K562 (cell line): Measurements from ENCODE around the gene NFS1. TPM values are rescaled to one million over a fixed set of nuclear protein-coding genes. Genes with fewer than 3 reads are reported as not detected.

ENCODE experiments used
- ATAC-seq: fragments of 200-7000 bp; cut with Tn5 transposase; 3 replicates; pipeline ENCODE4 v1.9.1; 2020; ENCODE audit warnings: moderate library complexity
- BruUV-seq: library from RNA; stranded (reverse); fragments of 400-500 nt; replicated peaks from 2 replicates; lab custom pipeline; 2021; lab: Mats Ljungman, UMichigan
- CTCF ChIA-PET: fragments of 300-600 bp; formaldehyde crosslinking; extraction: SDS; loops from one replicate; lab custom pipeline; 2021; ENCODE audit warnings: low intra/inter-chr PET ratio; lab: Yijun Ruan, JAX
- POLR2A ChIA-PET: fragments of 300-600, 350-650 bp; sonication (Branson Sonifier 250); formaldehyde crosslinking; extraction: SDS; loops from one replicate; lab custom pipeline; 2021; ENCODE audit warnings: antibody characterized with exemption, inconsistent platforms; lab: Yijun Ruan, JAX
- DNase-seq, 4 experiments: peaks; one replicate each; pipeline versions ENCODE4 v3.0.0 to v3.0.0-alpha.2; 2011 to 2018; ENCODE audit warnings: low spot score in 3 of 4, mixed read lengths in 3 of 4; ENCODE audit errors: extremely low read depth in 1 of 4
- FAIRE-seq: peaks from 2 replicates; lab custom pipeline; 2011; peaks lifted over from hg19 to GRCh38; lab: Jason Lieb, UNC
- H2AFZ ChIP-seq: 2 replicates; pipeline ENCODE4 v1.6.0; 2011; ENCODE audit warnings: low read depth, low read length, control low read depth, inconsistent platforms
- H3K27ac ChIP-seq: fragments of 200-600 bp; 3 replicates; pipeline ENCODE4 v1.8.0; 2011; ENCODE audit warnings: low read depth, mild to moderate bottlenecking, control low read depth, inconsistent platforms, low read length, moderate library complexity, mixed read lengths; ENCODE audit errors: extremely low read depth
- H3K27me3 ChIP-seq, 2 experiments: fragments of 300-600 bp in 1 of 2; 2 replicates in 1 of 2; 3 replicates in 1 of 2; pipeline versions ENCODE4 v1.6.0 to v1.8.0; 2011; ENCODE audit warnings: inconsistent platforms in 2 of 2, low read length in 2 of 2, mild to moderate bottlenecking in 1 of 2, mixed read lengths in 1 of 2, moderate library complexity in 1 of 2; ENCODE audit not compliant: control insufficient read depth in 2 of 2, insufficient read depth in 2 of 2
- H3K36me3 ChIP-seq: fragments of 300-600 bp; 3 replicates; pipeline ENCODE4 v1.8.0; 2011; ENCODE audit warnings: mild to moderate bottlenecking, low read length, inconsistent platforms; ENCODE audit not compliant: control insufficient read depth, insufficient read depth
- H3K4me1 ChIP-seq, 2 experiments: fragments of 200-600 bp in 1 of 2; replicated peaks in 1 of 2; 2 replicates in 1 of 2; 3 replicates in 1 of 2; pipeline versions ENCODE4 v1.5.1 to v1.8.0; 2011; ENCODE audit warnings: inconsistent platforms in 2 of 2, low read length in 2 of 2, mild to moderate bottlenecking in 1 of 2, mixed read lengths in 1 of 2, moderate library complexity in 1 of 2; ENCODE audit not compliant: control insufficient read depth in 2 of 2, insufficient read depth in 2 of 2
- H3K4me2 ChIP-seq: 2 replicates; pipeline ENCODE4 v1.6.1; 2011; ENCODE audit warnings: low read length, control low read depth, inconsistent platforms, mixed read lengths; ENCODE audit not compliant: insufficient read depth
- H3K4me3 ChIP-seq: fragments of 200-600 bp; sonication (generic), shearing (Covaris generic); 2 replicates; pipeline ENCODE4 v1.5.1; 2016; ENCODE audit warnings: control low read depth, inconsistent platforms
- H3K79me2 ChIP-seq: fragments of 200-600 bp; 3 replicates; pipeline ENCODE4 v1.8.0; 2011; ENCODE audit warnings: low read length, inconsistent platforms; ENCODE audit not compliant: control insufficient read depth, insufficient read depth
- H3K9ac ChIP-seq, 2 experiments: 2 replicates each; pipeline versions ENCODE4 v1.6.0 to v1.6.1; 2011; ENCODE audit warnings: low read depth in 2 of 2, low read length in 2 of 2, control low read depth in 1 of 2, inconsistent platforms in 1 of 2, mild to moderate bottlenecking in 1 of 2, mixed read lengths in 1 of 2; ENCODE audit not compliant: insufficient read depth in 1 of 2
- H3K9me1 ChIP-seq: one replicate; pipeline ENCODE4 v1.6.0; 2011; ENCODE audit warnings: inconsistent platforms, mild to moderate bottlenecking, low read length, moderate library complexity; ENCODE audit not compliant: control insufficient read depth, insufficient read depth
- H3K9me3 ChIP-seq: replicated peaks from 2 replicates; pipeline ENCODE4 v1.5.1; 2011; ENCODE audit warnings: low read depth, low read length, inconsistent platforms; ENCODE audit not compliant: control insufficient read depth, insufficient read depth
- H4K20me1 ChIP-seq: replicated peaks from 2 replicates; pipeline ENCODE4 v1.6.1; 2011; ENCODE audit warnings: low read length, inconsistent platforms, mixed read lengths; ENCODE audit not compliant: control insufficient read depth, insufficient read depth
- CAMTA2 ChIP-seq: fragments of 250-450 bp; sonication (Bioruptor Pico); conservative IDR thresholded peaks from 2 replicates; pipeline ENCODE4 v1.5.1; 2022
- COPS2 ChIP-seq: fragments of 450-650 bp; conservative IDR thresholded peaks from 2 replicates; pipeline ENCODE4 v1.6.1; 2016; ENCODE audit warnings: mild to moderate bottlenecking, moderate library complexity
- DNMT1 ChIP-seq: fragments of 450-650 bp; IDR thresholded peaks from 2 replicates; pipeline ENCODE4 v1.6.1; 2016; ENCODE audit warnings: antibody characterized with exemption, mild to moderate bottlenecking
- E2F6 ChIP-seq, 2 experiments: IDR thresholded peaks; 2 replicates each; pipeline ENCODE4 v1.6.1; 2011; ENCODE audit warnings: borderline replicate concordance in 1 of 2, control low read depth in 1 of 2, low read depth in 1 of 2, low read length in 1 of 2, mild to moderate bottlenecking in 1 of 2, mixed read lengths in 1 of 2, moderate library complexity in 1 of 2; ENCODE audit not compliant: insufficient read depth in 1 of 2, insufficient read length in 1 of 2, poor library complexity in 1 of 2, severe bottlenecking in 1 of 2; ENCODE audit errors: extremely low read depth in 1 of 2
- EGR1 ChIP-seq: fragments of 450-650 bp; conservative IDR thresholded peaks from 2 replicates; pipeline ENCODE4 v1.6.1; 2017; ENCODE audit warnings: mild to moderate bottlenecking
- HLTF ChIP-seq: fragments of 450-650 bp; IDR thresholded peaks from 2 replicates; pipeline ENCODE4 v1.6.1; 2016
- MIER1 ChIP-seq: fragments of 450-650 bp; IDR thresholded peaks from 2 replicates; pipeline ENCODE4 v1.6.1; 2016; ENCODE audit warnings: antibody characterized with exemption, mild to moderate bottlenecking, low read depth
- MXI1 ChIP-seq: IDR thresholded peaks from 2 replicates; pipeline ENCODE4 v1.6.1; 2011; ENCODE audit warnings: low read depth, mild to moderate bottlenecking, improper control_type of control experiment, low read length
- NR2C1 ChIP-seq, 2 experiments: fragments of 450-650 bp; IDR thresholded peaks; 2 replicates each; pipeline ENCODE4 v1.6.1; 2017; ENCODE audit warnings: mild to moderate bottlenecking in 2 of 2, antibody characterized with exemption in 1 of 2, inconsistent platforms in 1 of 2, missing compliant biosample characterization in 1 of 2, missing genetic modification characterization in 1 of 2
- RBFOX2 ChIP-seq: fragments of 200-400 bp; formaldehyde crosslinking; IDR thresholded peaks from 2 replicates; pipeline ENCODE4 v1.6.1; 2017; ENCODE audit warnings: low read depth, mild to moderate bottlenecking, low read length, moderate library complexity
- SIN3B ChIP-seq: fragments of 450-650 bp; IDR thresholded peaks from 2 replicates; pipeline ENCODE4 v1.6.1; 2017; ENCODE audit warnings: low read depth, mild to moderate bottlenecking, moderate library complexity
- TBP ChIP-seq: optimal IDR thresholded peaks from 2 replicates; pipeline ENCODE3; 2011; ENCODE audit warnings: low read depth, low read length, improper control_type of control experiment
- THRA ChIP-seq: fragments of 450-650 bp; IDR thresholded peaks from 2 replicates; pipeline ENCODE4 v1.6.1; 2017; ENCODE audit warnings: mild to moderate bottlenecking, moderate library complexity
- YBX1 ChIP-seq: fragments of 450-650 bp; IDR thresholded peaks from 2 replicates; pipeline ENCODE4 v1.7.1; 2016; ENCODE audit warnings: mild to moderate bottlenecking
- ZFPM2 ChIP-seq: fragments of 250-450 bp; sonication (Bioruptor Pico); IDR thresholded peaks from 2 replicates; pipeline ENCODE4 v1.5.1; 2022; ENCODE audit warnings: mild to moderate bottlenecking
- ZNF398 ChIP-seq: fragments of 250-450 bp; sonication (Bioruptor Pico); IDR thresholded peaks from 2 replicates; pipeline ENCODE4 v1.8.0; 2021; ENCODE audit warnings: moderate library complexity, mild to moderate bottlenecking, inconsistent platforms
- WGBS: fragments of 100-300 bp; shearing (Covaris generic); methylation state at CpG from one replicate; pipeline ENCODE4 v1.1.6; 2016; ENCODE audit warnings: low coverage, mixed read lengths; ENCODE audit not compliant: insufficient coverage; ENCODE audit errors: missing lambda C conversion rate; 5-methylcytosine and 5-hydroxymethylcytosine counted together
- in situ Hi-C: fragments of 300-500 bp; cut with MboI; formaldehyde crosslinking; loops from 4 replicates; pipeline ENCODE4 v1.15.0; 2018; ENCODE audit warnings: inconsistent platforms, mixed read lengths
- intact Hi-C: fragments of 100-400 bp; cut with micrococcal nuclease; formaldehyde crosslinking; loops from 2 replicates; pipeline ENCODE4 v1.14.2; 2022
- polyA plus RNA-seq, 8 experiments: library from polyadenylated mRNA; depleted of rRNA in 4 of 8; stranded (reverse) in 5 of 8; unstranded in 3 of 8; fragments of >200 nt; fragmentation: Nextera tagmentation in 2 of 8; fragmentation: Illumina TruSeq in 1 of 8; extraction: Ambion mirVana in 2 of 8; extraction: Trizol in 1 of 8; gene quantifications; 2 replicates each; pipeline versions ENCODE4 v1.2.1 to v1.2.3, GENCODE V29; 2011 to 2014; ENCODE audit warnings: inconsistent platforms in 1 of 8, missing spikeins in 1 of 8
- total RNA-seq, 7 experiments: library from RNA; depleted of rRNA in 6 of 7; stranded (reverse); fragments of >200 nt in 6 of 7; fragmentation: Illumina TruSeq in 2 of 7; extraction: Trizol in 2 of 7; gene quantifications; 2 replicates each; pipeline versions ENCODE4 v1.2.1 to v1.2.3, GENCODE V29; 2011 to 2021; ENCODE audit warnings: low replicate concordance in 1 of 7

NFS1 gene
- total and polyA plus RNA-seq, 9 of the 15 experiments (the other 6 are each of a cell fraction or from before 2014, with no cell fraction given), result 11.5 to 84.8 (median 47.1) TPM

GRCh38 chr20:35674921-35675320 is 24.2 kb downstream of the NFS1 start (continued):
- TF ChIP-seq ZNF398 (CRISPR knock-in tag), result no peak
- no peak for TF ChIP-seq MXI1
- TF ChIP-seq ZFPM2 (CRISPR knock-in tag), result no peak
- no peak for TF ChIP-seq COPS2

GRCh38 chr20:35673884-35674283 is 25.3 kb downstream of the NFS1 start:
- H3K4me2 ChIP-seq, result no peak overlapping the region
- no peak overlapping the region for H3K4me3 ChIP-seq
- ATAC-seq (no peak), DNase-seq (no peak), FAIRE-seq (no peak)
- no peak for TF ChIP-seq YBX1
- TF ChIP-seq NR2C1 (IDR thresholded peaks at IDR 0.05), result no peak
- no peak for TF ChIP-seq NR2C1 (tag; IDR thresholded peaks at IDR 0.05)
- TF ChIP-seq EGR1, result no peak
- TF ChIP-seq TBP, result no peak
- no peak for TF ChIP-seq E2F6 (IDR thresholded peaks at IDR 0.05; ENCODE audit: borderline replicate concordance in 1 of 2, extremely low read depth in 1 of 2, insufficient read depth in 1 of 2, insufficient read length in 1 of 2, low read depth in 1 of 2, low read length in 1 of 2, poor library complexity in 1 of 2, severe bottlenecking in 1 of 2)
- no peak for TF ChIP-seq RBFOX2
- no peak for TF ChIP-seq CAMTA2 (CRISPR knock-in tag)
- TF ChIP-seq HLTF, result no peak
- no peak for TF ChIP-seq THRA
- no peak for TF ChIP-seq MIER1
- TF ChIP-seq SIN3B, result no peak
- TF ChIP-seq DNMT1, result no peak
- in situ Hi-C loops (no loop called here), intact Hi-C loops (no loop called here)
- H4K20me1 ChIP-seq, result no peaks in the 10 kb centered on the region
- WGBS, result 80% methylated on average over 4 of the region's 4 CpGs
- H2AFZ ChIP-seq, result no peak overlapping the region
- H3K36me3 ChIP-seq, result peaks cover 71% of the 10 kb centered on the region
- H3K79me2 ChIP-seq, result no peaks in the 10 kb centered on the region
- no peak overlapping the region for H3K27ac ChIP-seq
- CTCF ChIA-PET, result no interaction called here
- BruUV-seq, result no TSS peak
- H3K9ac ChIP-seq, result no peak overlapping the region; a peak in 1 of 4 replicates
- no peaks in the 10 kb centered on the region for H3K27me3 ChIP-seq
- POLR2A ChIA-PET, result interaction anchor here (3.6 kb wide), 1 partner anchor 10 kb away, joined by 18 read pairs; the partner anchor contains the start of genes CPNE1 and RBM12
- no peaks in the 10 kb centered on the region for H3K9me3 ChIP-seq
- H3K4me1 ChIP-seq, result no peaks in the 10 kb centered on the region
- no peaks in the 10 kb centered on the region for H3K9me1 ChIP-seq
